A549 (cell line): Measurements from ENCODE around the gene TTI1. TPM values are rescaled to one million over a fixed set of nuclear protein-coding genes. Genes with fewer than 3 reads are reported as not detected.
"Not testable (repeated sequence)": the region's sequence is repeated elsewhere in the genome, so short reads cannot be mapped to it uniquely, and the experiment has no call there.

Source experiments
- ATAC-seq, 2 experiments: fragments of 200-7000 bp in 1 of 2; fragments of >200 bp in 1 of 2; cut with Nextera tagmentation in 1 of 2; cut with Tn5 transposase in 1 of 2; 3 replicates each; pipeline versions ENCODE4 v1.8.0 to v1.9.1; 2018 to 2020; ENCODE audit warnings: mild to moderate bottlenecking in 1 of 2, moderate library complexity in 1 of 2
- CTCF ChIA-PET: fragments of 300-600 bp; sonication (Branson Sonifier 250); formaldehyde crosslinking; extraction: SDS; loops from one replicate; lab custom pipeline; 2021; ENCODE audit warnings: antibody characterized with exemption, inconsistent platforms; lab: Yijun Ruan, JAX
- POLR2A ChIA-PET: fragments of 350-600 bp; formaldehyde crosslinking; extraction: SDS; loops from one replicate; lab custom pipeline; 2021; ENCODE audit warnings: antibody characterized with exemption, inconsistent platforms; lab: Yijun Ruan, JAX
- DNase-seq, 2 experiments: peaks; one replicate each; pipeline versions ENCODE4 v3.0.0 to v3.0.0-alpha.2; 2011 to 2016; ENCODE audit warnings: low read depth in 1 of 2, low spot score in 1 of 2
- FAIRE-seq: peaks from 2 replicates; lab custom pipeline; 2011; peaks lifted over from hg19 to GRCh38; lab: Jason Lieb, UNC
- H3K27ac ChIP-seq, 2 experiments: fragments of >200 bp; sonication (Bioruptor Twin); formaldehyde crosslinking; 3 replicates each; pipeline ENCODE4 v1.5.1; 2016 to 2017
- H3K4me1 ChIP-seq: fragments of >200 bp; sonication (Bioruptor Twin); formaldehyde crosslinking; 3 replicates; pipeline ENCODE4 v1.6.1; 2016
- H3K4me2 ChIP-seq: fragments of >200 bp; sonication (Bioruptor Twin); formaldehyde crosslinking; 3 replicates; pipeline ENCODE4 v1.6.1; 2016
- H3K4me3 ChIP-seq: fragments of >200 bp; sonication (Bioruptor Twin); formaldehyde crosslinking; 3 replicates; pipeline ENCODE4 v1.5.1; 2016
- H3K9me3 ChIP-seq: fragments of >200 bp; sonication (Bioruptor Twin); formaldehyde crosslinking; 3 replicates; pipeline ENCODE4 v1.6.1; 2016
- ATOH8 ChIP-seq: fragments of 250-450 bp; sonication (Bioruptor Pico); IDR thresholded peaks from 2 replicates; pipeline ENCODE4 v1.5.0; 2020; ENCODE audit warnings: low read depth, mild to moderate bottlenecking, moderate library complexity
- BHLHE40 ChIP-seq: IDR thresholded peaks from 2 replicates; pipeline ENCODE4 v1.6.1; 2012; ENCODE audit warnings: low read depth, low read length, inconsistent platforms
- CHD4 ChIP-seq: fragments of 200-600 bp; sonication (generic); IDR thresholded peaks from 2 replicates; pipeline ENCODE4 v1.6.1; 2016; ENCODE audit warnings: antibody characterized with exemption, mild to moderate bottlenecking, borderline replicate concordance
- E2F6 ChIP-seq: IDR thresholded peaks from 2 replicates; pipeline ENCODE4 v1.6.1; 2012; ENCODE audit warnings: low read depth, borderline replicate concordance
- EP300 ChIP-seq, 2 experiments: fragments of >200 bp; sonication (Bioruptor Twin); formaldehyde crosslinking; IDR thresholded peaks; 2 replicates in 1 of 2; 3 replicates in 1 of 2; pipeline ENCODE4 v1.6.1; 2016 to 2017
- GATA3 ChIP-seq: IDR thresholded peaks from 2 replicates; pipeline ENCODE4 v1.6.1; 2012; ENCODE audit warnings: borderline replicate concordance
- HMGXB4 ChIP-seq: fragments of 250-450 bp; sonication (Bioruptor Pico); IDR thresholded peaks from 2 replicates; pipeline ENCODE4 v1.5.0; 2021; ENCODE audit warnings: mild to moderate bottlenecking, moderate library complexity, borderline replicate concordance
- JUNB ChIP-seq: fragments of >200 bp; sonication (Bioruptor Twin); formaldehyde crosslinking; IDR thresholded peaks from 2 replicates; pipeline ENCODE4 v1.6.1; 2016
- MAZ ChIP-seq: fragments of 150-350 bp; IDR thresholded peaks from 2 replicates; pipeline ENCODE4 v1.6.1; 2014; ENCODE audit warnings: antibody characterized with exemption, low read depth, low read length, borderline replicate concordance
- NPAS2 ChIP-seq: fragments of 250-450 bp; sonication (Bioruptor Pico); IDR thresholded peaks from 2 replicates; pipeline ENCODE4 v1.8.0; 2022; ENCODE audit warnings: mild to moderate bottlenecking, moderate library complexity, borderline replicate concordance
- PHF8 ChIP-seq: fragments of 200-600 bp; sonication (generic); IDR thresholded peaks from 2 replicates; pipeline ENCODE4 v1.6.1; 2016; ENCODE audit warnings: low read depth, mild to moderate bottlenecking, antibody characterized with exemption, moderate library complexity, borderline replicate concordance
- RCOR1 ChIP-seq: fragments of 150-350 bp; IDR thresholded peaks from 2 replicates; pipeline ENCODE4 v1.6.1; 2014; ENCODE audit warnings: antibody characterized with exemption, low read length, low read depth
- RNF2 ChIP-seq: fragments of 200-600 bp; sonication (generic); IDR thresholded peaks from 2 replicates; pipeline ENCODE4 v1.6.1; 2016; ENCODE audit warnings: low read depth, mild to moderate bottlenecking, antibody characterized with exemption, moderate library complexity, borderline replicate concordance
- SMC3 ChIP-seq: fragments of >200 bp; sonication (Bioruptor Twin); formaldehyde crosslinking; IDR thresholded peaks from 3 replicates; pipeline ENCODE4 v1.6.1; 2018; ENCODE audit warnings: inconsistent platforms
- TFCP2L1 ChIP-seq: fragments of 250-450 bp; sonication (Bioruptor Pico); IDR thresholded peaks from 2 replicates; pipeline ENCODE4 v1.5.0; 2021; ENCODE audit warnings: mild to moderate bottlenecking
- ZSCAN20 ChIP-seq: fragments of 250-450 bp; sonication (Bioruptor Pico); IDR thresholded peaks from 2 replicates; pipeline ENCODE4 v1.8.0; 2022; ENCODE audit warnings: mild to moderate bottlenecking, moderate library complexity
- WGBS: methylation state at CpG from one replicate; pipeline ENCODE4 v1.1.6; 2017; ENCODE audit errors: missing lambda C conversion rate; 5-methylcytosine and 5-hydroxymethylcytosine counted together
- polyA plus RNA-seq, 4 experiments: library from polyadenylated mRNA; depleted of rRNA in 3 of 4; stranded (reverse); fragments of >200 nt; fragmentation: RNase III in 1 of 4; extraction: RNeasy Plus Mini Kit Qiagen cat#74134 plus additional on column Dnase treatment in 1 of 4; gene quantifications; 2 replicates in 3 of 4; 3 replicates in 1 of 4; pipeline ENCODE4 v1.2.3, GENCODE V29; 2011 to 2017
- TF ChIP-seq, protein P1 (sequence below): fragments of >200 bp; sonication (Bioruptor Twin); formaldehyde crosslinking; IDR thresholded peaks from 3 replicates; pipeline ENCODE4 v1.6.1; 2016
- TF ChIP-seq, protein P2 (sequence below): fragments of 200-600 bp; sonication (generic); IDR thresholded peaks from 2 replicates; pipeline ENCODE4 v1.6.1; 2016; ENCODE audit warnings: antibody characterized with exemption, mild to moderate bottlenecking, moderate library complexity

TTI1 gene
- polyA plus RNA-seq, 2 of the 4 experiments (the other 2 are of a cell fraction) = 20.6 to 27.9 TPM

- Histone ChIP-seq H3K4me3 (no peak overlapping the region), H3K4me1 (no peaks in the 10 kb centered on the region), H3K4me2 (no peak overlapping the region), H3K9me3 (peaks cover 11% of the 10 kb centered on the region), H3K27ac (no peak overlapping the region)
- FAIRE-seq = no peak
- no peak for ATAC-seq
- POLR2A ChIA-PET = no interaction called here
- CTCF ChIA-PET = interaction anchor here (0.9 to 1.8 kb wide), 2 partner anchors 261 to 448 kb away, joined by 3 to 5 read pairs; no protein-coding TSS in a partner anchor
- TF ChIP-seq, protein P1, sequence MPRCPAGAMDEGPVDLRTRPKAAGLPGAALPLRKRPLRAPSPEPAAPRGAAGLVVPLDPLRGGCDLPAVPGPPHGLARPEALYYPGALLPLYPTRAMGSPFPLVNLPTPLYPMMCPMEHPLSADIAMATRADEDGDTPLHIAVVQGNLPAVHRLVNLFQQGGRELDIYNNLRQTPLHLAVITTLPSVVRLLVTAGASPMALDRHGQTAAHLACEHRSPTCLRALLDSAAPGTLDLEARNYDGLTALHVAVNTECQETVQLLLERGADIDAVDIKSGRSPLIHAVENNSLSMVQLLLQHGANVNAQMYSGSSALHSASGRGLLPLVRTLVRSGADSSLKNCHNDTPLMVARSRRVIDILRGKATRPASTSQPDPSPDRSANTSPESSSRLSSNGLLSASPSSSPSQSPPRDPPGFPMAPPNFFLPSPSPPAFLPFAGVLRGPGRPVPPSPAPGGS = no peak
- TF ChIP-seq HMGXB4 (CRISPR knock-in tag) = no peak
- no peak for TF ChIP-seq MAZ
- no peak for TF ChIP-seq EP300 (IDR thresholded peaks at IDR 0.05)
- no peak for TF ChIP-seq RNF2
- TF ChIP-seq NPAS2 (CRISPR knock-in tag) = no peak
- TF ChIP-seq ATOH8 (CRISPR knock-in tag) = no peak
- TF ChIP-seq, protein P2, sequence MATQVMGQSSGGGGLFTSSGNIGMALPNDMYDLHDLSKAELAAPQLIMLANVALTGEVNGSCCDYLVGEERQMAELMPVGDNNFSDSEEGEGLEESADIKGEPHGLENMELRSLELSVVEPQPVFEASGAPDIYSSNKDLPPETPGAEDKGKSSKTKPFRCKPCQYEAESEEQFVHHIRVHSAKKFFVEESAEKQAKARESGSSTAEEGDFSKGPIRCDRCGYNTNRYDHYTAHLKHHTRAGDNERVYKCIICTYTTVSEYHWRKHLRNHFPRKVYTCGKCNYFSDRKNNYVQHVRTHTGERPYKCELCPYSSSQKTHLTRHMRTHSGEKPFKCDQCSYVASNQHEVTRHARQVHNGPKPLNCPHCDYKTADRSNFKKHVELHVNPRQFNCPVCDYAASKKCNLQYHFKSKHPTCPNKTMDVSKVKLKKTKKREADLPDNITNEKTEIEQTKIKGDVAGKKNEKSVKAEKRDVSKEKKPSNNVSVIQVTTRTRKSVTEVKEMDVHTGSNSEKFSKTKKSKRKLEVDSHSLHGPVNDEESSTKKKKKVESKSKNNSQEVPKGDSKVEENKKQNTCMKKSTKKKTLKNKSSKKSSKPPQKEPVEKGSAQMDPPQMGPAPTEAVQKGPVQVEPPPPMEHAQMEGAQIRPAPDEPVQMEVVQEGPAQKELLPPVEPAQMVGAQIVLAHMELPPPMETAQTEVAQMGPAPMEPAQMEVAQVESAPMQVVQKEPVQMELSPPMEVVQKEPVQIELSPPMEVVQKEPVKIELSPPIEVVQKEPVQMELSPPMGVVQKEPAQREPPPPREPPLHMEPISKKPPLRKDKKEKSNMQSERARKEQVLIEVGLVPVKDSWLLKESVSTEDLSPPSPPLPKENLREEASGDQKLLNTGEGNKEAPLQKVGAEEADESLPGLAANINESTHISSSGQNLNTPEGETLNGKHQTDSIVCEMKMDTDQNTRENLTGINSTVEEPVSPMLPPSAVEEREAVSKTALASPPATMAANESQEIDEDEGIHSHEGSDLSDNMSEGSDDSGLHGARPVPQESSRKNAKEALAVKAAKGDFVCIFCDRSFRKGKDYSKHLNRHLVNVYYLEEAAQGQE = no peak
- TF ChIP-seq BHLHE40 = no peak
- TF ChIP-seq JUNB = no peak
- no peak for TF ChIP-seq PHF8
- TF ChIP-seq CHD4 = no peak
- TF ChIP-seq RCOR1 = no peak
- no peak for TF ChIP-seq TFCP2L1 (CRISPR knock-in tag)
- TF ChIP-seq SMC3 = no peak
- no peak for TF ChIP-seq GATA3
- no peak for TF ChIP-seq E2F6
- no peak for TF ChIP-seq ZSCAN20 (CRISPR knock-in tag)
- DNase-seq = no peak
- WGBS = 88% methylated on average over 5 of the region's 5 CpGs
Measured at GRCh38 chr20:38011696-38012095, 21.6 kb downstream of the TTI1 start.

- ATAC-seq, H3K4me1 ChIP-seq, H3K4me2 ChIP-seq, FAIRE-seq, DNase-seq, H3K9me3 ChIP-seq, H3K27ac ChIP-seq, POLR2A ChIA-PET, H3K4me3 ChIP-seq: not testable (repeated sequence)
- CTCF ChIA-PET = interaction anchor here (1.0 to 2.1 kb wide), 3 partner anchors 15 to 212 kb away, joined by 5 to 8 read pairs (median 6); no protein-coding TSS in a partner anchor
- WGBS = 91% methylated on average over 5 of the region's 5 CpGs
Measured at GRCh38 chr20:38009416-38009815, 23.8 kb downstream of the TTI1 start.
